ENCODE data around the gene AGXT2.

AGXT2 gene

DNA sequence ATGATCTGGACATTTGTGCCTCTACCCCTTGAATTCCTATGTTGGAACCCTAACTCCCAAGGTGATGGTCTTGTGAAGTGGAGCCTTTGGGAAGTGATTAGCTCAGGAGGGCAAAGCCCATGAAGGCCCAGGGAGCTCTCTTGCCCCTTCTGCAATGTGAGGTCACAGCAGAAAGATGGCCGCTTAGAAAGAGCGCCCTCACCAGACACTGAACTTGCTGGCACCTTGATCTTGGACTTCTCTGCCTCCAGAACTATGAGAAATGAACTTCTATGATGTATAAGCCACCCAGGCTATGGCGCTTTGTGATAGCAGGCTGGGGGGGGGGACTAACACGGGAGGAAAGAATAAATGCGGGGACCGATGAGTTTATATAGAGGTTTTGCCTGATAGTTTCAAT, 45.3 kb downstream of the AGXT2 start:
- Histone ChIP-seq H3K36me3 (no peaks in the 10 kb centered on the region), H3K27me3 (no peaks in the 10 kb centered on the region), H3K4me1 (0 out of 2 replicates have a peak, but pooled peaks cover 2% of the 10 kb centered on the region), H3K4me3 (ENCODE audit: low read depth, low read length) (no peak overlapping the region), H3K9me3 (no peaks in the 10 kb centered on the region)
- TF ChIP-seq, protein P1, sequence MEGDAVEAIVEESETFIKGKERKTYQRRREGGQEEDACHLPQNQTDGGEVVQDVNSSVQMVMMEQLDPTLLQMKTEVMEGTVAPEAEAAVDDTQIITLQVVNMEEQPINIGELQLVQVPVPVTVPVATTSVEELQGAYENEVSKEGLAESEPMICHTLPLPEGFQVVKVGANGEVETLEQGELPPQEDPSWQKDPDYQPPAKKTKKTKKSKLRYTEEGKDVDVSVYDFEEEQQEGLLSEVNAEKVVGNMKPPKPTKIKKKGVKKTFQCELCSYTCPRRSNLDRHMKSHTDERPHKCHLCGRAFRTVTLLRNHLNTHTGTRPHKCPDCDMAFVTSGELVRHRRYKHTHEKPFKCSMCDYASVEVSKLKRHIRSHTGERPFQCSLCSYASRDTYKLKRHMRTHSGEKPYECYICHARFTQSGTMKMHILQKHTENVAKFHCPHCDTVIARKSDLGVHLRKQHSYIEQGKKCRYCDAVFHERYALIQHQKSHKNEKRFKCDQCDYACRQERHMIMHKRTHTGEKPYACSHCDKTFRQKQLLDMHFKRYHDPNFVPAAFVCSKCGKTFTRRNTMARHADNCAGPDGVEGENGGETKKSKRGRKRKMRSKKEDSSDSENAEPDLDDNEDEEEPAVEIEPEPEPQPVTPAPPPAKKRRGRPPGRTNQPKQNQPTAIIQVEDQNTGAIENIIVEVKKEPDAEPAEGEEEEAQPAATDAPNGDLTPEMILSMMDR (IDR thresholded peaks at IDR 0.05; ENCODE audit: low read depth, low read length): no peak
- no peak for DNase-seq

DNA sequence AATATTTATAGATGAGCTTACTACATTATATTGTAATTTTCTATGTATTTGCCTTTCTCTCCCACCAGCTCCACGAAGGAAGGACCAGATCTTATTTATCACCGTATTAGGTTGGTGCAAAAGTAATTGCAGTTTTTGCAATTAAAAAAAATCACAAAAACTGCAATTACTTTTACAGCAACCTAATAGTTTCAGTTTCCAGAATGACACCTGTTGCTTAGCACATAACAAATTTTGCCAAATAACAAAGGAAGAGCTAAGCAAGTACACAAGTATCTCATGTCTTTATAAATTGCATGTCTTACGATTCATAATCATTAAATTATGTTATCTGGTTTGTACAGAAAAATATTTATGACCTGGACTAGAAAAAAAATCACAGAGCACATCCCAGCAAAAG, 45.9 kb downstream of the AGXT2 start:
- DNase-seq: no peak
- H3K36me3 ChIP-seq: no peaks in the 10 kb centered on the region
- no peaks in the 10 kb centered on the region for H3K27me3 ChIP-seq
- 0 out of 2 replicates have a peak, but pooled peaks cover 2% of the 10 kb centered on the region for H3K4me1 ChIP-seq
- TF ChIP-seq, protein P1 (IDR thresholded peaks at IDR 0.05; ENCODE audit: low read depth, low read length): no peak
- no peak overlapping the region for H3K4me3 ChIP-seq (ENCODE audit: low read depth, low read length)
- H3K9me3 ChIP-seq: no peaks in the 10 kb centered on the region

DNA sequence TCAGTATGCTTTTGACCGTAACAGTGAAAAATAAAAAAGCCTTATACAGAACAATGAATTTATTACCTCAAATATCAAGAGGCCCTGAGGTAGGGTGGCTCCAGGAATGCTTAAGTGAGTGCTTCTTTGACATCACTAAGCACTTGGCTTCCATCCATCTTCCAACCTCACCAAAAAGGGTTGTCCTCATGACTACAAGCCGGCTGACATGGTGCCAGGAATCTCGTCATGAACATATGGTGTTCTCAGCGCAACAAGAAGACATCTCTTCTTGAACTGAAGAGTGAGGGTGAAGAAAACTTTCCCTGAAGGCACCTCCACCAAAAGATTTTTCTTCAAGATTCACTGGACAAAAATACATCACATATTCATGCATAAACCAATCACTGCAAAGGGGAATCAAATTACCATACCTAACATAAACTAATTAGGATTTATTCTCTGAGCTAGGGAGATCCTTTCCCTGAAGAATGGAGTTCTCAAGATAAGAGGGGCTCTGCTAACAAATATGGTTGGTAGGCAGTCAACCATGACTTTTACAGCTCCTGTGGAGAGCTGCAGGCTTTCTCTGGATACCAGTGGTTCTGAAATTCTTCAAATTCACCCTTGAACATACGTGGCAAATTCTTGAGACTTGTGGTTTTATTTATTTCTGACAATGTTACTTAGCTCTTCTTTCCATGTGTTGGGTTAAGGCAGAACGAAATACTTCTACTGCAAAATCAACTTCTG, 49.5 kb downstream of the AGXT2 start:
- Histone ChIP-seq H3K9me3 (no peaks in the 10 kb centered on the region), H3K4me3 (ENCODE audit: low read depth, low read length) (no peak overlapping the region), H3K36me3 (no peaks in the 10 kb centered on the region), H3K27me3 (peaks cover 10% of the 10 kb centered on the region; the same call in 1 of the 2 replicates), H3K4me1 (0 out of 2 replicates have a peak, but pooled peaks cover 2% of the 10 kb centered on the region)
- TF ChIP-seq, protein P1 (IDR thresholded peaks at IDR 0.05; ENCODE audit: low read depth, low read length): no peak
- no peak for DNase-seq

DNA sequence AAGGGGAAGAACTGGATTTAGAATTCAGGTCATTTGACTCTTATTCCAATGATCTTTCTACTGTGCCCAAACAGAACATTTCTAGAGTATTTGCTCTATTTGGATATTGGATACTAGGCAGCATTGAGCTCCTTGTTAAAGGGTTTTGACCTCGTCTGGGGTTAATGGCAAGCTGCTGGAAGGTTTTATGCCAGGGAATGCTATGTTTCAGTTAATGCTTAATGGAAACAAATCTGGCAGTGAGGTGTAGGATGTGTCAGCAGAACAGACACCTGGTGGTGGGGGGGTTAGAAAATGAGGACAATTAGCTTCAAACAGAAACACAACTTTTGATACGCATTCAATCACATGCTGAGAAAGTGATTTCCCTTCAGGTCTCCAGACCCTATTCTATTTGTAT, 51.5 kb downstream of the AGXT2 start:
- 0 out of 2 replicates have a peak, but pooled peaks cover 2% of the 10 kb centered on the region for H3K4me1 ChIP-seq
- no peaks in the 10 kb centered on the region for H3K9me3 ChIP-seq
- H3K27me3 ChIP-seq: peaks cover 10% of the 10 kb centered on the region; the same call in 1 of the 2 replicates
- H3K4me3 ChIP-seq (ENCODE audit: low read depth, low read length): no peak overlapping the region
- DNase-seq: no peak
- H3K36me3 ChIP-seq: no peaks in the 10 kb centered on the region
- TF ChIP-seq, protein P1 (IDR thresholded peaks at IDR 0.05; ENCODE audit: low read depth, low read length): no peak

DNA sequence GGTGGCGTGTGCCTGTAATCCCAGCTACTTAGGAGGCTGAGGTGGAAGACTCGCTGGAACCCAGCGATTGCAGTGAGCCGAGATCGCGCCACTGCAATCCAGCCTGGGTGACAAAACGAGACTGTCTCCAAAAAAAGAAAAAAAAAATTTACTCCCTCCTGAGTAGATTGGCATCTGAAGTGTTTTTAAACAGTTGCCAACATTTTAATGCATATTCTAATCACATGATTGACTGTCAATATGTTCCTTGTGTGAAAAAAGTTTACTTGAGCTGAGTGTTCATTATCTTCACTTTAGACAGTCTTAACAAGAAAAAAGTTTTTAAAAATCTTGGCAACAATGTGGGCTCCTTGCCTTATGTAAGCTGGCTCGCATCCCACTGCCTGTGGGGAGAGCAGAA, 53.8 kb downstream of the AGXT2 start:
- H3K4me3 ChIP-seq (ENCODE audit: low read depth, low read length): no peak overlapping the region
- peaks cover 10% of the 10 kb centered on the region; the same call in 1 of the 2 replicates for H3K27me3 ChIP-seq
- no peaks in the 10 kb centered on the region for H3K9me3 ChIP-seq
- 0 out of 2 replicates have a peak, but pooled peaks cover 2% of the 10 kb centered on the region for H3K4me1 ChIP-seq
- H3K36me3 ChIP-seq: no peaks in the 10 kb centered on the region
- TF ChIP-seq, protein P1 (IDR thresholded peaks at IDR 0.05; ENCODE audit: low read depth, low read length): no peak
- DNase-seq: no peak

Measured in BE2C (cell line).